T47D (cell line): ENCODE results near the gene LIMK2.
"Not testable (repeated sequence)": the region's sequence is repeated elsewhere in the genome, so short reads cannot be mapped to it uniquely, and the experiment has no call there.

Experiments
- DNase-seq, 2 experiments: peaks; one replicate each; pipeline versions ENCODE4 v3.0.0 to v3.0.0-alpha.2; 2011 to 2012; ENCODE audit warnings: low read depth in 1 of 2, low spot score in 1 of 2
- JUND ChIP-seq: IDR thresholded peaks from 2 replicates; pipeline ENCODE4 v1.6.1; 2012; ENCODE audit warnings: low read depth
- in situ Hi-C: cut with HindIII; loops from 2 replicates; pipeline ENCODE4 v1.10.0; 2016; ENCODE audit warnings: low sequenced_read_pairs, low pct_unique_long_range_greater_than_20kb

LIMK2 gene

GRCh38 chr22:31211862-31212730 is at the start of gene LIMK2:
TSS of gene LIMK2 (plus strand) at chr22:31212298. CDS start at chr22:31212409, 111 bp downstream.
- peak; percentile 73 to 85 for DNase-seq
- in situ Hi-C loops = no loop called here
- TF ChIP-seq JUND = no peak

DNA sequence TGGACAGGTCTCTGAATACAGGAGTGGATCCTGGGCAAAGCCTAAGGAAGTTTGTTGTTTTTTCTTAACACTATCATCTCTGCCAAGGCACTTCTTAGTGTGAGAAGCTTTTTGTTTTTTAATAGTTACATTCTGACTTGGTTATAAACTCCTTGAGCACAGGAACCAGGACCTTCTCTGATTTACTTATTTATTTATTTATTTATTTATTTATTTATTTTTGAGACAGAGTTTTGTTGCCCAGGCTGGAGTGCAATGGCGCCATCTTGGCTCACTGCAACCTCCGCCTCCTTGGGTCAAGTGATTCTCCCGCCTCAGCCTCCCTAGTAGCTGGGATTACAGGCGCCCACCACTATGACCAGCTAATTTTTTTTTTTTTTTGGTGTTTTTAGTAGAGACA is 41.1 kb upstream of the LIMK2 start:
- no peak for TF ChIP-seq JUND
- DNase-seq = no peak
- in situ Hi-C loops = no loop called here

- DNase-seq, in situ Hi-C loops: not testable (repeated sequence)
Observed at GRCh38 chr22:31171734-31172133, 40.4 kb upstream of the LIMK2 start.

DNA sequence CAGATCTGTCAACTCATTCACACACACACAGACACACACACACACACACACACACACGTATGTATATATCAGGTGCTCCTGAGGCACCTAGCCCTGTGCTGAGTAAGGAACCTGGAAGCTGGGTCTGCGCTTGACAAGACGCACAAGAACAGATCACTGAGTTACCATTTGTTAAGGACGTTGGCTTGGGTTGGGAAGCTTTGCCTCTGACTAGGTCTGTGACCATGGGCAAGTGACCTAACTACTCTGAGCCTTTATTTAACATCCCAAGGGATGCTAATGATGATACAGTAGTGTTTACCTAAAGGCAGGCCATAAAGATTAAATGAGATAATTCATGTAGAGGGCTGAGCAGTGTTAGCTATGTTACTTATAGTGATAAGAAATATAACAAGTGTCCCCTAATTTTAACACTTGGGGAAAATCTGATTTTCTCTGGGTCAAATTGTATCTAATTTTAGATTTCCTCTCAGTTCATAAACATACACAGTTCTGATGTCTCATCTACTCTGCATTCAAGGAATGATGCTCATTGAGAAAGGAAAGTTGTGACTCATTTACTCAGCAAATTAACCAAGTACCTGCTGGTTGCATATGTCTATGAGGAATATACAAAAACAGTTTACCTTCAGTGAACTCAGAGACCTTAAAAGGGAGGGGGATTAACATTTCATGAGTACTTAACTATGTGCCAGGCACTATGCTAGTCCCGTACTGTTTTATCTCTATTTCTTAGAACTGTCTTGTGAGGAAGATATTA is 38.5 kb upstream of the LIMK2 start:
- DNase-seq = no peak
- TF ChIP-seq JUND = no peak
- in situ Hi-C loops = no loop called here

- peak in 1 of 2 experiments; percentile 27 for DNase-seq
- in situ Hi-C loops = no loop called here
- TF ChIP-seq JUND = no peak
Observed at GRCh38 chr22:31176923-31177322, 35.2 kb upstream of the LIMK2 start.

- no peak for TF ChIP-seq JUND
- peak; percentile 40 to 55 for DNase-seq
- in situ Hi-C loops = no loop called here
Observed at GRCh38 chr22:31177420-31178162, 34.5 kb upstream of the LIMK2 start.

DNA sequence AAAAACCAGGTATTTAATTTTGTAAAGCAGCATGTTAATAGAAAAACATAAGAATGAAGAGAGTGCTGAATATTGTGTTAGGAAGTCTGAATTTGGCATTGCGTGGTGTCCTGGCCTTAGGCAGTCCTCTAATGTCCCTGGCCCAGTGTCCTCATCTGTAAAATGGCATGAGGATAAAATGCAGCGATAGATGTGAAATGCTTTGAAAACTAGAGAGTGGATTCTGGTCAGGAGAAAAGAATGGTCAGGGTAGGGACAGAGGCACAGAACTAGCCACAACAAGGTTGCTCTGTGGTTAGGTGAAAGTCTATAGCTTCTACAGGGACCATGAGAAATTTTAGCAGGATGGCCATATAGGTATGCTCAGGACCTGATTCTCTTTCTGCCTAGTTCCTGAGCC is 33.2 kb upstream of the LIMK2 start:
- in situ Hi-C loops = no loop called here
- no peak for TF ChIP-seq JUND
- DNase-seq = no peak

DNA sequence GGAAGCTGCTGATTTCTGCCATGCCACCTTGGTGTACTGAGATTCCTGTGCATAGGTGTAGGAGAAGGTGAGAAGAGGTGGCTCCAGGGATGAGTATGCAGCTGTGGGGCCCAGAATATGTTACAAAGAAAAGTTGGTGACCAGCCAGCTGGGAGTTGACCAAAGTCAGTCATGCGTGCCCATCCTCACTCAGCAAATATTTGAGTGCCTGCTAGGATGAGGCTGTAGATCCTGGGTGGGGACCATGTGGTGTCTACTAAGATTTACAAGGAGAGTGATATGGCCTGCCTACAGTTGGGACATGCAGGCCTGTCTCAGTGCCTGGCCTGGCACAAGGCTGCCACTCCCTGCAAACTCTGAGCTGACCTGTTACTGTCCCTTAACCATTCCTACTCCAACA is 32.8 kb upstream of the LIMK2 start:
- no peak for TF ChIP-seq JUND
- DNase-seq = peak in 1 of 2 experiments; percentile 85
- in situ Hi-C loops = no loop called here

DNA sequence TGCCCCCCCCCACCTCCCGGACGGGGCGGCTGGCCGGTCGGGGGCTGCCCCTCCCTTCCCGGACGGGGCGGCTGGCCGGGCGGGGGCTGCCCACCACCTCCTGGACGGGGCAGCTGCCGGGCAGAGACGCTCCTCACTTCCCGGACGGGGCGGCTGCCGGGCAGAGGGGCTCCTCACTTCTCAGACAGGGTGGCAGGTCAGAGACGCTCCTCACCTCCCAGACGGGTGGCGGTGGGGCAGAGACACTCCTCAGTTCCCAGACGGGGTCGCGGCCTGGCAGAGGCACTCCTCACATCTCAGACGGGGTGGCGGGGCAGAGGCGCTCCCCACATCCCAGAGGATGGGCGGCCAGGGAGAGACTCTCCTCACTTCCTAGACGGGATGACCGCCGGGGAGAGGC is 28.1 kb upstream of the LIMK2 start:
- TF ChIP-seq JUND = no peak
- DNase-seq = no peak
- in situ Hi-C loops = no loop called here

- in situ Hi-C loops = no loop called here
Observed at GRCh38 chr22:31185056-31185455, 27.0 kb upstream of the LIMK2 start.

GRCh38 chr22:31187627-31188026 is 24.5 kb upstream of the LIMK2 start:
- DNase-seq = no peak
- in situ Hi-C loops = no loop called here
- no peak for TF ChIP-seq JUND

More at GRCh38 chr22:31185056-31185455, 27.0 kb upstream of the LIMK2 start:
- no peak for DNase-seq
- no peak for TF ChIP-seq JUND

GRCh38 chr22:31192513-31192912 is 19.6 kb upstream of the LIMK2 start:
- no peak for TF ChIP-seq JUND
- in situ Hi-C loops = no loop called here
- DNase-seq = peak in 1 of 2 experiments; percentile 20
